ENCODE results near the gene SLC29A1.
A peak's percentile ranks its signal among the peaks of the same experiment; 100 is the strongest.
"Not testable (repeated sequence)": the region's sequence is repeated elsewhere in the genome, so short reads cannot be mapped to it uniquely, and the experiment has no call there.

Gene SLC29A1

GRCh38 chr6:44222486-44223318 is 693 bp upstream of the SLC29A1 start:
- peak; percentile 61 for DNase-seq (ENCODE audit: low spot score)

- DNase-seq (ENCODE audit: low spot score), result peak; percentile 75
Observed at GRCh38 chr6:44224029-44224964, 902 bp downstream of the SLC29A1 start.

- DNase-seq (ENCODE audit: low spot score), result no peak
Observed at GRCh38 chr6:44224965-44225305, 1.5 kb downstream of the SLC29A1 start.

GRCh38 chr6:44225579-44226325 is 2.4 kb downstream of the SLC29A1 start:
- DNase-seq (ENCODE audit: low spot score), result no peak

GRCh38 chr6:44226368-44227147 is 3.2 kb downstream of the SLC29A1 start:
- no peak for DNase-seq (ENCODE audit: low spot score)

- DNase-seq (ENCODE audit: low spot score), result no peak
Observed at GRCh38 chr6:44227148-44227793, 3.9 kb downstream of the SLC29A1 start.

- no peak for DNase-seq (ENCODE audit: low spot score)
Observed at GRCh38 chr6:44228031-44228430, 4.6 kb downstream of the SLC29A1 start.

GRCh38 chr6:44228433-44228832 is 5.0 kb downstream of the SLC29A1 start:
- DNase-seq (ENCODE audit: low spot score), result no peak

GRCh38 chr6:44228836-44229235 is 5.4 kb downstream of the SLC29A1 start:
- DNase-seq (ENCODE audit: low spot score), result no peak

GRCh38 chr6:44229376-44230033 is 6.1 kb downstream of the SLC29A1 start:
- DNase-seq (ENCODE audit: low spot score), result no peak

- DNase-seq (ENCODE audit: low spot score), result no peak
Observed at GRCh38 chr6:44230034-44230675, 6.8 kb downstream of the SLC29A1 start.

- DNase-seq (ENCODE audit: low spot score), result not testable (repeated sequence)
Observed at GRCh38 chr6:44231426-44231825, 8.0 kb downstream of the SLC29A1 start.

GRCh38 chr6:44232676-44233566 is 9.5 kb downstream of the SLC29A1 start:
- no peak for DNase-seq (ENCODE audit: low spot score)

- DNase-seq (ENCODE audit: low spot score), result no peak
Observed at GRCh38 chr6:44233567-44234100, 10.2 kb downstream of the SLC29A1 start.

GRCh38 chr6:44234101-44235025 is 11.0 kb downstream of the SLC29A1 start:
- peak; percentile 77 for DNase-seq (ENCODE audit: low spot score)

GRCh38 chr6:44235269-44235668 is 11.9 kb downstream of the SLC29A1 start:
- no peak for DNase-seq (ENCODE audit: low spot score)

GRCh38 chr6:44235891-44236516 is 12.6 kb downstream of the SLC29A1 start:
- no peak for DNase-seq (ENCODE audit: low spot score)

Data from RKO (cell line).